ENCODE data around the gene BTN3A1. TPM values are rescaled to one million over a fixed set of nuclear protein-coding genes. Genes with fewer than 3 reads are reported as not detected.

The BTN3A1 gene
- total RNA-seq, 2 donors from 2014 or later = 15.6 to 15.9 TPM

DNA sequence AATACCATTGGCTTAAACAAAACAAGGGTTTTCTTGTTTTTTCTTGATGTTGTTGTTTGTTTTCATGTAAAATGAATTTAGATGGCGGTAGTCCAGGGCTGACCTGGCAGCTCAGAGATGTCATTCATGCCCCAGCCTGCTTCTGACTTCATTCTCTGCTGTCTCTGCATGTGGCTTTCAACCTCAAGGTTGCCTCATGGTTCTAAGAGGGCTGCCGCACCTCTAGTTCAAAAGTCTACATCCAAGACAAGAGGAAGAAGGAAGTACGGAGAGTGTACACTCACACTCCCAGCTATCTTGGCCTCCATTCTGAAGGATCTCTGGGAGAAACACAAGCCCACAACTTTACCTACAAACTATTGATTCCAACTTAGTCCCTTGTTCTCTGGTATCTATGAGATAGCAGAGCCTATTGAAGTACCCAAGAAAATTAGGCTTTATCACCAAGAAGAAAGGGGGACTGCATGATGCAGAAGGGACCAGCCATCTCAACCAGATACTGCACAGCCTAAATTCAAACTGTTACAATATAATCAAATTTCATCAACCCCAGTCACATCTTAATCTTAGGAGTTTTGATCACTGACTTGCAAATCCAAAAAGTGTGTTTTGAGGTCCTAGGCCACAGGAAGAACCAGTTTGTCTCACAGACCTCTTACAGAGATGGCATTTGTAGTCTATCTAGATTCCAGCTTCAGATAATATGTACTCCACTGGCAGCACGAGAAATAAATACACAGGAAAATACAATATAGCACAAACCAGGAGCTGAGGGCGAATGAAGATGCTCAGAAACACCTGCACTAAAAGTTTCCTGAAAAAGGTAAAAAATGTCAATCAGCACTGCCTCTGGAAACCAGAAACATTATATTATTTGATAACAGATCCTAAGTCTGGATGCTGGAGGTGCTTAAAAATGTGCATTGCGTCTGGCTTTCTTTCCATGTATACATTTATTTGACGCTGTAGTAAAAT, 37.4 kb downstream of the BTN3A1 start:
- intact Hi-C loops (cut with DNase I) = no loop called here
- Histone ChIP-seq H3K4me3 (peak overlapping the region; percentile 34 to 42), H3K9me3 (no peaks in the 10 kb centered on the region), H3K4me1 (replicated peaks) (no peaks in the 10 kb centered on the region), H3K27me3 (replicated peaks; ENCODE audit: insufficient read depth) (no peaks in the 10 kb centered on the region), H3K27ac (peak overlapping the region; percentile 80 to 83), H3K36me3 (no peaks in the 10 kb centered on the region)
- TF ChIP-seq POLR2AphosphoS5 (IDR thresholded peaks at IDR 0.05) (no peak), POLR2A (IDR thresholded peaks at IDR 0.05) (no peak)
- TF ChIP-seq, protein P1, sequence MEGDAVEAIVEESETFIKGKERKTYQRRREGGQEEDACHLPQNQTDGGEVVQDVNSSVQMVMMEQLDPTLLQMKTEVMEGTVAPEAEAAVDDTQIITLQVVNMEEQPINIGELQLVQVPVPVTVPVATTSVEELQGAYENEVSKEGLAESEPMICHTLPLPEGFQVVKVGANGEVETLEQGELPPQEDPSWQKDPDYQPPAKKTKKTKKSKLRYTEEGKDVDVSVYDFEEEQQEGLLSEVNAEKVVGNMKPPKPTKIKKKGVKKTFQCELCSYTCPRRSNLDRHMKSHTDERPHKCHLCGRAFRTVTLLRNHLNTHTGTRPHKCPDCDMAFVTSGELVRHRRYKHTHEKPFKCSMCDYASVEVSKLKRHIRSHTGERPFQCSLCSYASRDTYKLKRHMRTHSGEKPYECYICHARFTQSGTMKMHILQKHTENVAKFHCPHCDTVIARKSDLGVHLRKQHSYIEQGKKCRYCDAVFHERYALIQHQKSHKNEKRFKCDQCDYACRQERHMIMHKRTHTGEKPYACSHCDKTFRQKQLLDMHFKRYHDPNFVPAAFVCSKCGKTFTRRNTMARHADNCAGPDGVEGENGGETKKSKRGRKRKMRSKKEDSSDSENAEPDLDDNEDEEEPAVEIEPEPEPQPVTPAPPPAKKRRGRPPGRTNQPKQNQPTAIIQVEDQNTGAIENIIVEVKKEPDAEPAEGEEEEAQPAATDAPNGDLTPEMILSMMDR (IDR thresholded peaks at IDR 0.05) = no peak
- DNase-seq (ENCODE audit: low spot score) = no peak
- 40% methylated on average over 7 of the region's 7 CpGs for WGBS

DNA sequence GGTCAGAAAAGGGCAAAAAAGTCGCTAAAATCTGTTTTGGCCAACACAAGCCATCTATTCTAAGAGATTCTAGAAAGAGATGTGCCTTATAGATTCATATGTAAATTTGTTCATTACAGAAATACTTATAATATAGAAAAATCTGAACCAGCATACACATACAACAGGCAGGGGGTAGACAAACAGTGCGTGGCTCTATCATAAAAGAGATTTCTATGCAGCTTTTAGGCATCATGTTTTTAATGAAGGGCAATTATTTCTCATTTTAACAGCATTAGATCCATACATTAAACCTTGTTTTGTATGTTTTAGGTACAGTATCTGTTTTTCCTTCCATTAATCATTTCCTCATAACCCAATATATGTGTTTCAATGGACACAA, 38.9 kb downstream of the BTN3A1 start:
- TF ChIP-seq POLR2A (IDR thresholded peaks at IDR 0.05) (no peak), POLR2AphosphoS5 (IDR thresholded peaks at IDR 0.05) (no peak)
- TF ChIP-seq, protein P1 (IDR thresholded peaks at IDR 0.05) = peak in 1 of 4 experiments; percentile 4
- no peaks in the 10 kb centered on the region for H3K4me1 ChIP-seq (replicated peaks)
- intact Hi-C loops (cut with DNase I) = no loop called here
- H3K27ac ChIP-seq = peak overlapping the region; percentile 80 to 83
- no peak for DNase-seq (ENCODE audit: low spot score)
- H3K9me3 ChIP-seq = no peaks in the 10 kb centered on the region
- WGBS = 18% methylated on average over 2 of the region's 2 CpGs
- H3K4me3 ChIP-seq = peak overlapping the region; percentile 34 to 42
- H3K36me3 ChIP-seq = no peaks in the 10 kb centered on the region
- no peaks in the 10 kb centered on the region for H3K27me3 ChIP-seq (replicated peaks; ENCODE audit: insufficient read depth)

DNA sequence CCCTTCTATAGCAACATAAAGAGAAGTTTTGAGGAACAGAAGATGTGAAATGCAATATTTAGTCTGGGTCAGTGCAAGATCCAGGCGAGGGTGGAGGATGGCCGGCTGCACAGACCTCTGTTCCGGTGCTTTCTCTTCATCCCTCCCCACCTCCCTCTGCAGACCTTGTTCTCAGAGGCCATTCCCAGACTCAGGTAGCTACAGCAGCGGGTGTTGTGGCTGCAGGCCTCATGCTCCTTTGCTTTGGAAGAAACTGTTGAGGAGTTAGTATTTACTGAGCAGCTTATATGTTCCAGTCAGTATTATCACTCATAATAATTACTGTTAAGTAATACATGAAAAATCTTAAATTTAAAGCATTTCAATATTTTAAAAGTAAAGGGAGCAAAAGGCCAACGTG, 39.9 kb downstream of the BTN3A1 start:
- no peaks in the 10 kb centered on the region for H3K4me1 ChIP-seq (replicated peaks)
- H3K9me3 ChIP-seq = no peaks in the 10 kb centered on the region
- no peaks in the 10 kb centered on the region for H3K27me3 ChIP-seq (replicated peaks; ENCODE audit: insufficient read depth)
- WGBS = 70% methylated on average over 5 of the region's 5 CpGs
- DNase-seq (ENCODE audit: low spot score) = no peak
- intact Hi-C loops (cut with DNase I) = no loop called here
- H3K4me3 ChIP-seq = no peak overlapping the region
- H3K36me3 ChIP-seq = no peaks in the 10 kb centered on the region
- no peak overlapping the region for H3K27ac ChIP-seq
- no peak for TF ChIP-seq POLR2AphosphoS5 (IDR thresholded peaks at IDR 0.05)
- TF ChIP-seq, protein P1 (IDR thresholded peaks at IDR 0.05) = no peak
- no peak for TF ChIP-seq POLR2A (IDR thresholded peaks at IDR 0.05)

DNA sequence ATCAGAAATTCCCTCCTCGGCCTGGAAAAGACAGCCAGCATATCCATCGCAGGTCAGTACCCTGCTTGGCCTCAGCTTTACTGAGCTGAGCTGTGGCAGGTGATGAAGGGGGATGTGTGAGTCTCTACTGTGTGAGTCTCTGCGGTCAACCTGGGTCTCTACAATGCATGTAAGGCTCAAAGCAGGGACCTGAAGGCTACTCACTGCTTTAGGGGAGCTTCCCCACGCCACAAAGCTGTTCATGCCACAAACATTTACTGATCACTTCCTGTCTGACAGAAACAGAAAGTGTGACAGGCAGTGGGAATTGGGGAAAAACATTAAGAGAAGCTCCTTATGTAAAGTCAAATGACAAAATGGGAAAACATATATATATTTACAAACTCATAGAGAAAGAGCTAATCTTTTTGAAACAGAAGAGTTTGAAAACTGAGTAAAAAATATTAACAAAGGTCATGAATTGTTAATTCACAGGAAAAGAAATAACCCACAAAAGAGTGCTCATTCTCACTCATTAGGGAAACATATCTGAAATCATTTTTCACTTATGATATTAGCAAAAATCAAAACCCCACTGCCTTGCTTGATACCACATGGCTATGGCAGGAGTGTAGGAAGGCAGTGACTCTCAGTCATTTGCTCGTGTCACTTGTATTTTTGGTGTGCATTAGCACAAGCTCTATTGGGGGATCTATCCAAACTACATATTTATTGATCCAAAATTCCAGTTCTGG, 44.0 kb downstream of the BTN3A1 start:
- H3K4me3 ChIP-seq = no peak overlapping the region
- DNase-seq (ENCODE audit: low spot score) = no peak
- H3K4me1 ChIP-seq (replicated peaks) = no peaks in the 10 kb centered on the region
- H3K27me3 ChIP-seq (replicated peaks; ENCODE audit: insufficient read depth) = no peaks in the 10 kb centered on the region
- H3K36me3 ChIP-seq = no peaks in the 10 kb centered on the region
- no peaks in the 10 kb centered on the region for H3K9me3 ChIP-seq
- intact Hi-C loops (cut with DNase I) = no loop called here
- TF ChIP-seq, protein P1 (IDR thresholded peaks at IDR 0.05) = no peak
- TF ChIP-seq POLR2A (IDR thresholded peaks at IDR 0.05) = no peak
- TF ChIP-seq POLR2AphosphoS5 (IDR thresholded peaks at IDR 0.05) = no peak
- WGBS = 66% methylated on average over 5 of the region's 5 CpGs
- H3K27ac ChIP-seq = no peak overlapping the region
